Upper lobe of right lung (tissue), 1 donor: ENCODE results near the gene PRDX5. TPM values are rescaled to one million over a fixed set of nuclear protein-coding genes. Genes with fewer than 3 reads are reported as not detected.

Experiments used
- ATAC-seq: fragments of 200-7000 bp; cut with Tn5 transposase; one replicate; pipeline ENCODE4 v1.9.1; 2020; ENCODE audit warnings: mild to moderate bottlenecking, moderate library complexity
- DNase-seq: peaks from one replicate; pipeline ENCODE4 v3.0.0-alpha.2; 2020
- H3K27ac ChIP-seq: fragments of 200-600 bp; one replicate; pipeline ENCODE4 v1.8.0; 2022
- H3K27me3 ChIP-seq: fragments of 200-600 bp; one replicate; pipeline ENCODE4 v1.8.0; 2022; ENCODE audit warnings: mild to moderate bottlenecking
- H3K36me3 ChIP-seq: fragments of 200-600 bp; one replicate; pipeline ENCODE4 v1.8.0; 2022
- H3K4me1 ChIP-seq: fragments of 200-600 bp; one replicate; pipeline ENCODE4 v1.8.0; 2022
- H3K4me3 ChIP-seq: fragments of 200-600 bp; one replicate; pipeline ENCODE4 v1.8.0; 2022; ENCODE audit warnings: mild to moderate bottlenecking
- H3K9me3 ChIP-seq: fragments of 200-600 bp; one replicate; pipeline ENCODE4 v1.8.0; 2022
- CTCF ChIP-seq: fragments of 200-600 bp; IDR thresholded peaks from one replicate; pipeline ENCODE4 v1.8.0; 2022; ENCODE audit warnings: antibody characterized with exemption
- intact Hi-C: fragments of 100-400 bp; cut with DNase I; formaldehyde crosslinking; loops from one replicate; pipeline ENCODE4 v1.11.0; 2022
- long read RNA-seq: library from polyadenylated mRNA; unstranded; transcript quantifications from one replicate; pipeline ENCODE4 v2.0.0, GENCODE V29; 2021
- total RNA-seq: library from RNA; stranded (reverse); fragmentation: NEBNext Ultra II Directional; extraction: Animal tissue kit (Norgen Biotek cat#: 25700); gene quantifications from one replicate; pipeline ENCODE4 v1.2.1, GENCODE V29; 2021
- donor health status: DM: no; HTN: yes; CAD: no; lungs with severe emphysema.

The PRDX5 gene
- total RNA-seq, result 176 TPM
- long read RNA-seq, transcript PRDX5-201 (6 exons, 893 nt), result major isoform, 107 of 125 reads
- long read RNA-seq, partial matches to known transcripts, result 1 of 125 reads
- long read RNA-seq, other reads (novel, unspliced or antisense), result 14 of 125 reads

DNA sequence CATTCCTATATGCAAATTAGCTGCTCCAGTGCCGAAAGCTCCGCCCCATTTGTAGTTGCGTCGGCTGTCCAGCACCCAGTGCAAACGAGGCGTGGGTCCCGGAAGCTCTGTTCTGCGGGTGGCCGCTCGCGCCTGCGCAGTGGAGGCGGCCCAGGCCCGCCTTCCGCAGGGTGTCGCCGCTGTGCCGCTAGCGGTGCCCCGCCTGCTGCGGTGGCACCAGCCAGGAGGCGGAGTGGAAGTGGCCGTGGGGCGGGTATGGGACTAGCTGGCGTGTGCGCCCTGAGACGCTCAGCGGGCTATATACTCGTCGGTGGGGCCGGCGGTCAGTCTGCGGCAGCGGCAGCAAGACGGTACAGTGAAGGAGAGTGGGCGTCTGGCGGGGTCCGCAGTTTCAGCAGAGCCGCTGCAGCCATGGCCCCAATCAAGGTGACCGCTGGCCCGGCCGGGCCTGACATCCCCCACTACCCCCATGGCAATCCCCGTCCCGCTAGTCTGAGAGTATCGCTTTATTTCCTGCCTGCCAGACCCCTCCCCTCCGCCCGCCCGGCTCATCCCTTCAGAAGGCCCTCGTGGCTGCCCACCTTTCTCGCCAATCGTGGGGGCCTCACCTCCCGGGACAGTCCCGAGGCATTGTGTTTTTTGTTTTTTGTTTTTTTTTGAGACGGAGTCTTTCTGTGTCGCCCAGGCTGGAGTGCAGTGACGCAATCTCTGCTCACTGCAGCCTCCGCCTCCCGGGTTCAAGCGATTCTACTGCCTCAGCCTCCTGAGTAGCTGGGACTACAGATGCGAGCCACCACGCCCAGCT lies at the start of gene PRDX5:
TSS of gene PRDX5 (plus strand) at position 161 of the 805 bp plus-strand sequence. CDS start at position 256, 95 bp downstream.
- peaks cover 31% of the 10 kb centered on the region for H3K36me3 ChIP-seq
- H3K27me3 ChIP-seq, result no peaks in the 10 kb centered on the region
- H3K9me3 ChIP-seq, result no peaks in the 10 kb centered on the region
- peak within 1 kb of the TSS; percentile 98 for H3K27ac ChIP-seq
- peaks cover 21% of the 10 kb centered on the region for H3K4me1 ChIP-seq
- ATAC-seq, result peak; percentile 87
- intact Hi-C loops, result no loop called here
- peak; percentile 31 for TF ChIP-seq CTCF
- DNase-seq, result peak; percentile 98
- H3K4me3 ChIP-seq, result peak within 1 kb of the TSS; percentile 87

DNA sequence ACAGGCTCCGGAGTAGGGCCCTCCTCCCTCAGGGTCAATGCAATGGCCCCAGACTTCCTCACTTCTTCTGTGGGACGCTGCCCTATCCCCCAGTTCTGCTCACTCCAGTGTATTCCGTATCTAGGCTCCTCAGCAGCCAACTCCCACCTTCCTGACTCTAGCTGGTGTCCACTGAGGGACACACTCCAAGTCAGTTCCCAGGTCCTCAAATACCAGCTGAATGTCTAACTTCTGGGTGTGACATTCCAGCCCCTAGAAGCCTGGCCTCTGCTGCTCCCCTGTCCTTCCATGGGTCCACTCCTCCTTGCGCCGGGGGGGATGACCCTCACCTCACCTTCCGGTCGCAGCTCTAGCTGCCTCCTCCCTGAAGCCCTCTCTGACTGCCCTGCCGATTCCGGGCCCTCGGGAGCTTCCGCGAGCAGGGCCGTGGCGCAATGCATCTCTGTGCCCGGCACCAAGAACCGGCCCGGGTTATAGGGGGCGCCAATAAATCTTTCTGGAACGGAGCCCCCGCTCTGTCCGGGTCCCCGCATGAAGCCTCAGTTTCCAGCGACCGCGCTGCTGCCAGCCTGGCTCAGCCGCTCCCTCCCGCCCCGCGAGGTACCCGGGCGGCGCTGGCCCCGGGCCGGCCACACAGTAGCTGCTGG lies 48.9 kb upstream of the PRDX5 start:
- no peaks in the 10 kb centered on the region for H3K9me3 ChIP-seq
- intact Hi-C loops, result no loop called here
- H3K4me1 ChIP-seq, result peaks cover 29% of the 10 kb centered on the region
- no peaks in the 10 kb centered on the region for H3K27me3 ChIP-seq
- peak overlapping the region; percentile 73 for H3K4me3 ChIP-seq
- peak; percentile 88 for DNase-seq
- ATAC-seq, result peak; percentile 32
- TF ChIP-seq CTCF, result no peak
- peak overlapping the region; percentile 92 for H3K27ac ChIP-seq
- H3K36me3 ChIP-seq, result peaks cover 23% of the 10 kb centered on the region

GRCh38 chr11:64269540-64270220 lies 48.2 kb upstream of the PRDX5 start:
- TF ChIP-seq CTCF, result peak; percentile 11
- H3K4me1 ChIP-seq, result peaks cover 29% of the 10 kb centered on the region
- intact Hi-C loops, result no loop called here

GRCh38 chr11:64275031-64275800 lies 42.7 kb upstream of the PRDX5 start:
- H3K27ac ChIP-seq, result no peak overlapping the region
- ATAC-seq (no peak), DNase-seq (no peak)
- no peaks in the 10 kb centered on the region for H3K27me3 ChIP-seq
- H3K4me1 ChIP-seq, result peaks cover 9% of the 10 kb centered on the region
- H3K9me3 ChIP-seq, result no peaks in the 10 kb centered on the region
- H3K36me3 ChIP-seq, result peaks cover 28% of the 10 kb centered on the region
- no peak overlapping the region for H3K4me3 ChIP-seq
- no peak for TF ChIP-seq CTCF
- intact Hi-C loops, result no loop called here

More at GRCh38 chr11:64269540-64270220, 48.2 kb upstream of the PRDX5 start:
- peaks cover 22% of the 10 kb centered on the region for H3K36me3 ChIP-seq
- peak overlapping the region; percentile 73 for H3K4me3 ChIP-seq
- ATAC-seq (peak; percentile 87), DNase-seq (peak; percentile 98)
- H3K9me3 ChIP-seq, result no peaks in the 10 kb centered on the region
- H3K27ac ChIP-seq, result peak overlapping the region; percentile 92
- H3K27me3 ChIP-seq, result no peaks in the 10 kb centered on the region

DNA sequence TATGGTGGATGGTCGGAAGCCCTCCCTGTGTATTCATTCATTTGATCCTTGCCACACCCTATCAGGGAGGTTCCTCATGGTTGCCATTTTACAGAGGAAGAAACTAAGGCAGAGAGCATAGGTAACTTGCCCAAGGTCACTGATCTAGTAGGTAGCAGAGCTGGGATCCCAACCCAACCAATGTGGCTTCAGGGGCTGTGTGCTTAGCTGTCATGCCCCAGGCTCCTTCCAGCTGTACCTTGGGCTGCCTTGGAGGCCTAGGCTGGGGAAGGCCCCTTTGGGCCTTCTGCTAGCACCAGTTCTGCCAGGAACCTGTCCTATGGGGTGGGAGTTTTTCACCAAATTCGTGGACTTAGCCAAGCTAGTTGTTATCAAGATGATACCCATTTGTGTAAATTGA lies 42.1 kb upstream of the PRDX5 start:
- no peak overlapping the region for H3K4me3 ChIP-seq
- H3K36me3 ChIP-seq, result peaks cover 28% of the 10 kb centered on the region
- no peaks in the 10 kb centered on the region for H3K27me3 ChIP-seq
- intact Hi-C loops, result no loop called here
- no peak for ATAC-seq
- no peak for TF ChIP-seq CTCF
- H3K9me3 ChIP-seq, result no peaks in the 10 kb centered on the region
- no peak overlapping the region for H3K27ac ChIP-seq
- H3K4me1 ChIP-seq, result peaks cover 9% of the 10 kb centered on the region
- DNase-seq, result no peak
